Vagina (tissue), 2 donors: ENCODE measurements around the gene PDE8A.

Experiments
- POLR2A ChIP-seq, 2 donors: fragments of 450-650 bp; IDR thresholded peaks; one replicate each; pipeline ENCODE4 v1.6.1; 2017; ENCODE audit warnings: antibody characterized with exemption in 2 of 2, mild to moderate bottlenecking in 2 of 2, moderate library complexity in 2 of 2
- TF ChIP-seq, protein P1 (sequence below), 3 experiments: fragments of 450-650 bp in 2 of 3; fragments of 200-600 bp in 1 of 3; sonication (generic) in 1 of 3; IDR thresholded peaks; one replicate each; pipeline ENCODE4 v1.5.1; 2017 to 2019; ENCODE audit warnings: antibody characterized with exemption in 3 of 3, mild to moderate bottlenecking in 2 of 3, moderate library complexity in 2 of 3

- TF ChIP-seq, protein P1, sequence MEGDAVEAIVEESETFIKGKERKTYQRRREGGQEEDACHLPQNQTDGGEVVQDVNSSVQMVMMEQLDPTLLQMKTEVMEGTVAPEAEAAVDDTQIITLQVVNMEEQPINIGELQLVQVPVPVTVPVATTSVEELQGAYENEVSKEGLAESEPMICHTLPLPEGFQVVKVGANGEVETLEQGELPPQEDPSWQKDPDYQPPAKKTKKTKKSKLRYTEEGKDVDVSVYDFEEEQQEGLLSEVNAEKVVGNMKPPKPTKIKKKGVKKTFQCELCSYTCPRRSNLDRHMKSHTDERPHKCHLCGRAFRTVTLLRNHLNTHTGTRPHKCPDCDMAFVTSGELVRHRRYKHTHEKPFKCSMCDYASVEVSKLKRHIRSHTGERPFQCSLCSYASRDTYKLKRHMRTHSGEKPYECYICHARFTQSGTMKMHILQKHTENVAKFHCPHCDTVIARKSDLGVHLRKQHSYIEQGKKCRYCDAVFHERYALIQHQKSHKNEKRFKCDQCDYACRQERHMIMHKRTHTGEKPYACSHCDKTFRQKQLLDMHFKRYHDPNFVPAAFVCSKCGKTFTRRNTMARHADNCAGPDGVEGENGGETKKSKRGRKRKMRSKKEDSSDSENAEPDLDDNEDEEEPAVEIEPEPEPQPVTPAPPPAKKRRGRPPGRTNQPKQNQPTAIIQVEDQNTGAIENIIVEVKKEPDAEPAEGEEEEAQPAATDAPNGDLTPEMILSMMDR (IDR thresholded peaks at IDR 0.05) = no peak
- no peak for TF ChIP-seq POLR2A (IDR thresholded peaks at IDR 0.05)
Measured at GRCh38 chr15:85164841-85165466, 183.3 kb downstream of the PDE8A start.
